K562 (cell line): Measurements from ENCODE around the gene NOTCH1. TPM values are rescaled to one million over a fixed set of nuclear protein-coding genes. Genes with fewer than 3 reads are reported as not detected.

Source experiments
- CHD1 ChIP-seq: fragments of 200-600 bp; sonication (generic); IDR thresholded peaks from one replicate; pipeline ENCODE4 v1.6.1; 2012; ENCODE audit warnings: mild to moderate bottlenecking, moderate library complexity, low read length, inconsistent platforms
- GABPB2 ChIP-seq: fragments of 250-450 bp; sonication (Bioruptor Pico); conservative IDR thresholded peaks from 2 replicates; pipeline ENCODE4 v1.5.1; 2021; ENCODE audit warnings: mild to moderate bottlenecking
- GATA2 ChIP-seq: sonication (generic); formaldehyde crosslinking; IDR thresholded peaks from 2 replicates; pipeline ENCODE4 v1.4.0; 2020; ENCODE audit warnings: mild to moderate bottlenecking, missing genetic modification reagents
- HMG20A ChIP-seq: fragments of 450-650 bp; formaldehyde crosslinking; conservative IDR thresholded peaks from 2 replicates; pipeline ENCODE4 v1.4.0; 2020; ENCODE audit warnings: mild to moderate bottlenecking, mixed read lengths
- HMG20B ChIP-seq: fragments of 250-450 bp; sonication (Bioruptor Pico); IDR thresholded peaks from 2 replicates; pipeline ENCODE4 v1.5.0; 2021; ENCODE audit warnings: mild to moderate bottlenecking
- KDM4B ChIP-seq, 2 experiments: fragments of 450-650 bp in 1 of 2; sonication (generic) in 1 of 2; IDR thresholded peaks; 2 replicates each; pipeline ENCODE4 v1.6.1; 2016 to 2017; ENCODE audit warnings: borderline replicate concordance in 2 of 2, antibody characterized with exemption in 1 of 2, low read depth in 1 of 2, mild to moderate bottlenecking in 1 of 2
- NCOR1 ChIP-seq: fragments of 450-650 bp; IDR thresholded peaks from 2 replicates; pipeline ENCODE4 v1.6.1; 2016; ENCODE audit warnings: mild to moderate bottlenecking, moderate library complexity
- PHF21A ChIP-seq: fragments of 450-650 bp; IDR thresholded peaks from 2 replicates; pipeline ENCODE4 v1.6.1; 2017; ENCODE audit warnings: low read depth, borderline replicate concordance
- SMAD1 ChIP-seq: fragments of 150-350 bp; IDR thresholded peaks from 2 replicates; pipeline ENCODE4 v1.6.1; 2014; ENCODE audit warnings: low read length, low read depth; ENCODE audit not compliant: partially characterized antibody
- SP1 ChIP-seq: sonication (generic); formaldehyde crosslinking; IDR thresholded peaks from 2 replicates; pipeline ENCODE4 v1.8.1; 2022; ENCODE audit warnings: mild to moderate bottlenecking, missing genetic modification reagents
- TAF9B ChIP-seq: fragments of 450-650 bp; IDR thresholded peaks from 2 replicates; pipeline ENCODE4 v1.6.1; 2018; ENCODE audit warnings: mild to moderate bottlenecking; ENCODE audit not compliant: partially characterized antibody
- TFAM ChIP-seq: fragments of 250-450 bp; sonication (Bioruptor Pico); conservative IDR thresholded peaks from 2 replicates; pipeline ENCODE4 v1.5.0; 2021; ENCODE audit warnings: mild to moderate bottlenecking, moderate library complexity
- ZBTB1 ChIP-seq: sonication (generic); formaldehyde crosslinking; IDR thresholded peaks from 2 replicates; pipeline ENCODE4 v1.8.1; 2023; ENCODE audit warnings: missing genetic modification reagents, low read depth, mild to moderate bottlenecking, borderline replicate concordance
- ZNF197 ChIP-seq: fragments of 200-800 bp; sonication (Bioruptor generic); IDR thresholded peaks from 2 replicates; pipeline ENCODE4 v1.6.1; 2016; ENCODE audit warnings: low read depth, missing genetic modification characterization, missing compliant biosample characterization
- ZNF583 ChIP-seq: fragments of 250-450 bp; sonication (Bioruptor Pico); IDR thresholded peaks from 2 replicates; pipeline ENCODE4 v1.4.0; 2020
- ZNF586 ChIP-seq: fragments of 450-650 bp; formaldehyde crosslinking; conservative IDR thresholded peaks from 2 replicates; pipeline ENCODE4 v1.4.0; 2020; ENCODE audit warnings: mild to moderate bottlenecking, moderate library complexity
- ZNF668 ChIP-seq: fragments of 250-450 bp; sonication (Bioruptor Pico); IDR thresholded peaks from 2 replicates; pipeline ENCODE4 v1.8.0; 2022; ENCODE audit warnings: mild to moderate bottlenecking, inconsistent platforms
- polyA plus RNA-seq, 8 experiments: library from polyadenylated mRNA; depleted of rRNA in 4 of 8; stranded (reverse) in 5 of 8; unstranded in 3 of 8; fragments of >200 nt; fragmentation: Nextera tagmentation in 2 of 8; fragmentation: Illumina TruSeq in 1 of 8; extraction: Ambion mirVana in 2 of 8; extraction: Trizol in 1 of 8; gene quantifications; 2 replicates each; pipeline versions ENCODE4 v1.2.1 to v1.2.3, GENCODE V29; 2011 to 2014; ENCODE audit warnings: inconsistent platforms in 1 of 8, missing spikeins in 1 of 8
- total RNA-seq, 7 experiments: library from RNA; depleted of rRNA in 6 of 7; stranded (reverse); fragments of >200 nt in 6 of 7; fragmentation: Illumina TruSeq in 2 of 7; extraction: Trizol in 2 of 7; gene quantifications; 2 replicates each; pipeline versions ENCODE4 v1.2.1 to v1.2.3, GENCODE V29; 2011 to 2021; ENCODE audit warnings: low replicate concordance in 1 of 7
- TF ChIP-seq, protein P1 (sequence below): sonication (generic); formaldehyde crosslinking; IDR thresholded peaks from 2 replicates; pipeline ENCODE4 v1.8.0; 2022; ENCODE audit warnings: missing genetic modification reagents, mild to moderate bottlenecking, borderline replicate concordance
- TF ChIP-seq, protein P2 (sequence below): fragments of 250-450 bp; sonication (Bioruptor Pico); IDR thresholded peaks from 2 replicates; pipeline ENCODE4 v1.6.1; 2021; ENCODE audit warnings: mild to moderate bottlenecking
- TF ChIP-seq, protein P3 (sequence below): sonication (generic); formaldehyde crosslinking; IDR thresholded peaks from 2 replicates; pipeline ENCODE4 v1.8.0; 2023; ENCODE audit warnings: mild to moderate bottlenecking, missing genetic modification reagents
- TF ChIP-seq, protein P4 (sequence below): fragments of 250-450 bp; sonication (Bioruptor Pico); IDR thresholded peaks from 2 replicates; pipeline ENCODE4 v1.5.0; 2020; ENCODE audit warnings: mild to moderate bottlenecking, borderline replicate concordance

The NOTCH1 gene
- total and polyA plus RNA-seq, 9 of the 15 experiments (the other 6 are each of a cell fraction or from before 2014, with no cell fraction given) = 0.03 to 31.4 (median 2.3) TPM

DNA sequence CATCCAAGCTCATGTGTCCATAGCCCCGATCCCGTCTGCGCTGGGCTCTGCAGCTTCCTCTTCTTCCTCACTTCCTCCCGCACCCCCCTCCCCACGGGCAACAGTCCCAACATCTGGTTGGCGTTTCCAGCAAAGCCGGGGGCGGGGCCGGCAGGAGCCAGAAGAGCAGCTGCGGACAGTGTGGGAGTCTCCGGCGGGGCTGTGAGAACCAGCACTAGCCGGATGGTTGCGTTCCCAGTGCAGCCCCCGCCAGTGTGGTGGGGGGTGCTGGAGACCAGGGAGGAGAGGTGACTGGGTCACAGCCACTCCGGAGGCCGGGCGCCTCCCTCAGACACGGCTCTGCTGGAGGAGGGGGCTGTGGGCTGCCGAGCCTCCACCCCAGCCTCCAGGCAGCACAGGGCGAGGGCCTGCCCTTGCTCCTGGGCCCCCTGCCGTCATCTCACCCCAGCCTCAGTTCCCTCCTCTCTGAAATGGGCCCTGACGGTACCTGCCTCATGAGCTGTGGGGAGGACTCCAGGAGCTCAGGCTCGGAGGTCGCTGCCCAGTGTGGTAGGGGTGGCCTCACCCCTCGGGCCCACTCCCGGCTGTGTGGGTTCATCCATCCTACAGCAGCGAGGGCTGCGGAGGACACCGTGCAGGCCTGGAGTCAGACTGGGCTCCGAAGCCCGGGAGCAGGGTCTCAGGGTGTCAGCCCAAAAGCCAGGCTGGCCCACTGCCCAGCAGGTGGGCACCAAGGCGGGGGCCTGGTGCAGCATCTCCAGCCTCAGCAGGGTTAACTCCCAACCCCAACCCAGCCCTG lies 41.5 kb upstream of the NOTCH1 start (continued):
- TF ChIP-seq, protein P1, sequence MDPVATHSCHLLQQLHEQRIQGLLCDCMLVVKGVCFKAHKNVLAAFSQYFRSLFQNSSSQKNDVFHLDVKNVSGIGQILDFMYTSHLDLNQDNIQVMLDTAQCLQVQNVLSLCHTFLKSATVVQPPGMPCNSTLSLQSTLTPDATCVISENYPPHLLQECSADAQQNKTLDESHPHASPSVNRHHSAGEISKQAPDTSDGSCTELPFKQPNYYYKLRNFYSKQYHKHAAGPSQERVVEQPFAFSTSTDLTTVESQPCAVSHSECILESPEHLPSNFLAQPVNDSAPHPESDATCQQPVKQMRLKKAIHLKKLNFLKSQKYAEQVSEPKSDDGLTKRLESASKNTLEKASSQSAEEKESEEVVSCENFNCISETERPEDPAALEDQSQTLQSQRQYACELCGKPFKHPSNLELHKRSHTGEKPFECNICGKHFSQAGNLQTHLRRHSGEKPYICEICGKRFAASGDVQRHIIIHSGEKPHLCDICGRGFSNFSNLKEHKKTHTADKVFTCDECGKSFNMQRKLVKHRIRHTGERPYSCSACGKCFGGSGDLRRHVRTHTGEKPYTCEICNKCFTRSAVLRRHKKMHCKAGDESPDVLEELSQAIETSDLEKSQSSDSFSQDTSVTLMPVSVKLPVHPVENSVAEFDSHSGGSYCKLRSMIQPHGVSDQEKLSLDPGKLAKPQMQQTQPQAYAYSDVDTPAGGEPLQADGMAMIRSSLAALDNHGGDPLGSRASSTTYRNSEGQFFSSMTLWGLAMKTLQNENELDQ = no peak
- no peak for TF ChIP-seq ZNF583 (CRISPR knock-in tag)
- TF ChIP-seq, protein P2, sequence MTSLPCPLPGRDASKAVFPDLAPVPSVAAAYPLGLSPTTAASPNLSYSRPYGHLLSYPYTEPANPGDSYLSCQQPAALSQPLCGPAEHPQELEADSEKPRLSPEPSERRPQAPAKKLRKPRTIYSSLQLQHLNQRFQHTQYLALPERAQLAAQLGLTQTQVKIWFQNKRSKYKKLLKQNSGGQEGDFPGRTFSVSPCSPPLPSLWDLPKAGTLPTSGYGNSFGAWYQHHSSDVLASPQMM (CRISPR knock-in tag) = no peak
- TF ChIP-seq GABPB2 (CRISPR knock-in tag) = no peak
- no peak for TF ChIP-seq TFAM
- peak; percentile 77 for TF ChIP-seq CHD1
- TF ChIP-seq SP1 (CRISPR knock-in tag) = no peak; the same call in 1 of the 2 replicates
- no peak for TF ChIP-seq ZNF197
- TF ChIP-seq HMG20A = no peak
- no peak for TF ChIP-seq TAF9B
- peak; percentile 74; the same call in 1 of the 2 replicates for TF ChIP-seq NCOR1
- no peak for TF ChIP-seq ZNF668 (CRISPR knock-in tag)
- TF ChIP-seq PHF21A = no peak
- no peak for TF ChIP-seq SMAD1
- peak; percentile 69; the same call in 1 of the 2 replicates for TF ChIP-seq ZBTB1
- TF ChIP-seq HMG20B = no peak
- TF ChIP-seq, protein P3, sequence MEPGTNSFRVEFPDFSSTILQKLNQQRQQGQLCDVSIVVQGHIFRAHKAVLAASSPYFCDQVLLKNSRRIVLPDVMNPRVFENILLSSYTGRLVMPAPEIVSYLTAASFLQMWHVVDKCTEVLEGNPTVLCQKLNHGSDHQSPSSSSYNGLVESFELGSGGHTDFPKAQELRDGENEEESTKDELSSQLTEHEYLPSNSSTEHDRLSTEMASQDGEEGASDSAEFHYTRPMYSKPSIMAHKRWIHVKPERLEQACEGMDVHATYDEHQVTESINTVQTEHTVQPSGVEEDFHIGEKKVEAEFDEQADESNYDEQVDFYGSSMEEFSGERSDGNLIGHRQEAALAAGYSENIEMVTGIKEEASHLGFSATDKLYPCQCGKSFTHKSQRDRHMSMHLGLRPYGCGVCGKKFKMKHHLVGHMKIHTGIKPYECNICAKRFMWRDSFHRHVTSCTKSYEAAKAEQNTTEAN (CRISPR knock-in tag) = 0 out of 2 replicates have a peak, but pooled peaks have one; percentile 32
- TF ChIP-seq ZNF586 (CRISPR knock-in tag) = no peak
- TF ChIP-seq GATA2 (CRISPR knock-in tag) = no peak
- TF ChIP-seq, protein P4, sequence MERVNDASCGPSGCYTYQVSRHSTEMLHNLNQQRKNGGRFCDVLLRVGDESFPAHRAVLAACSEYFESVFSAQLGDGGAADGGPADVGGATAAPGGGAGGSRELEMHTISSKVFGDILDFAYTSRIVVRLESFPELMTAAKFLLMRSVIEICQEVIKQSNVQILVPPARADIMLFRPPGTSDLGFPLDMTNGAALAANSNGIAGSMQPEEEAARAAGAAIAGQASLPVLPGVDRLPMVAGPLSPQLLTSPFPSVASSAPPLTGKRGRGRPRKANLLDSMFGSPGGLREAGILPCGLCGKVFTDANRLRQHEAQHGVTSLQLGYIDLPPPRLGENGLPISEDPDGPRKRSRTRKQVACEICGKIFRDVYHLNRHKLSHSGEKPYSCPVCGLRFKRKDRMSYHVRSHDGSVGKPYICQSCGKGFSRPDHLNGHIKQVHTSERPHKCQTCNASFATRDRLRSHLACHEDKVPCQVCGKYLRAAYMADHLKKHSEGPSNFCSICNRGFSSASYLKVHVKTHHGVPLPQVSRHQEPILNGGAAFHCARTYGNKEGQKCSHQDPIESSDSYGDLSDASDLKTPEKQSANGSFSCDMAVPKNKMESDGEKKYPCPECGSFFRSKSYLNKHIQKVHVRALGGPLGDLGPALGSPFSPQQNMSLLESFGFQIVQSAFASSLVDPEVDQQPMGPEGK (CRISPR knock-in tag) = no peak
- TF ChIP-seq KDM4B (IDR thresholded peaks at IDR 0.05; ENCODE audit: borderline replicate concordance in 2 of 2, low read depth in 1 of 2) = no peak
